Measurements from ENCODE around the gene DPP10.
A peak's percentile ranks its signal among the peaks of the same experiment; 100 is the strongest.
"Not testable (repeated sequence)": the region's sequence is repeated elsewhere in the genome, so short reads cannot be mapped to it uniquely, and the experiment has no call there.

Gene DPP10

GRCh38 chr2:114742245-114742644 lies 299.8 kb downstream of the DPP10 start:
- TF ChIP-seq ZFX (IDR thresholded peaks at IDR 0.05) (no peak), CTCF (conservative IDR thresholded peaks at IDR 0.05) (no peak)
- H3K27ac ChIP-seq: no peak overlapping the region

GRCh38 chr2:114745700-114746099 lies 303.3 kb downstream of the DPP10 start:
- no peak overlapping the region for H3K27ac ChIP-seq
- no peak for TF ChIP-seq ZFX (IDR thresholded peaks at IDR 0.05)
- TF ChIP-seq CTCF (conservative IDR thresholded peaks at IDR 0.05): no peak

- not testable (repeated sequence) for H3K27ac ChIP-seq
Observed at GRCh38 chr2:114748175-114748574, 305.7 kb downstream of the DPP10 start.

GRCh38 chr2:114752425-114752824 lies 310.0 kb downstream of the DPP10 start:
- TF ChIP-seq CTCF (conservative IDR thresholded peaks at IDR 0.05) (no peak), ZFX (IDR thresholded peaks at IDR 0.05) (no peak)

GRCh38 chr2:114753145-114753544 lies 310.7 kb downstream of the DPP10 start:
- no peak for TF ChIP-seq CTCF (conservative IDR thresholded peaks at IDR 0.05)
- TF ChIP-seq ZFX (IDR thresholded peaks at IDR 0.05): no peak
- peak overlapping the region; percentile 79 for H3K27ac ChIP-seq

More at GRCh38 chr2:114752425-114752824, 310.0 kb downstream of the DPP10 start:
- H3K27ac ChIP-seq: no peak overlapping the region

- H3K27ac ChIP-seq: peak overlapping the region; percentile 56; the same call in 1 of the 2 replicates
- TF ChIP-seq ZFX (IDR thresholded peaks at IDR 0.05) (no peak), CTCF (conservative IDR thresholded peaks at IDR 0.05) (no peak)
Observed at GRCh38 chr2:114754907-114755563, 312.6 kb downstream of the DPP10 start.

GRCh38 chr2:114762376-114762775 lies 319.9 kb downstream of the DPP10 start:
- TF ChIP-seq CTCF (conservative IDR thresholded peaks at IDR 0.05) (no peak), ZFX (IDR thresholded peaks at IDR 0.05) (no peak)
- no peak overlapping the region for H3K27ac ChIP-seq

- TF ChIP-seq ZFX (IDR thresholded peaks at IDR 0.05) (no peak), CTCF (conservative IDR thresholded peaks at IDR 0.05) (no peak)
- no peak overlapping the region for H3K27ac ChIP-seq
Observed at GRCh38 chr2:114762986-114763385, 320.5 kb downstream of the DPP10 start.

Data from C4-2B (cell line).